H9 (cell line): ENCODE data around the gene PTGES2. TPM values are rescaled to one million over a fixed set of nuclear protein-coding genes. Genes with fewer than 3 reads are reported as not detected.

Experiments
- DNase-seq: peaks from one replicate; pipeline ENCODE4 v3.0.0-alpha.2; 2017
- H2AFZ ChIP-seq: one replicate; pipeline ENCODE4 v1.6.1; 2013; ENCODE audit warnings: mild to moderate bottlenecking, low read length, control low read depth, moderate library complexity
- H2AK5ac ChIP-seq: 2 replicates; pipeline ENCODE4 v1.6.1; 2013; ENCODE audit warnings: low read length, control low read depth, mixed read lengths; ENCODE audit not compliant: insufficient read length
- H2BK120ac ChIP-seq: one replicate; pipeline ENCODE4 v1.6.1; 2013; ENCODE audit warnings: low read depth, mild to moderate bottlenecking, low read length, control low read depth, inconsistent platforms; ENCODE audit not compliant: poor library complexity, severe bottlenecking
- H2BK12ac ChIP-seq: 2 replicates; pipeline ENCODE4 v1.6.1; 2013; ENCODE audit warnings: low read length, control low read depth, mixed read lengths, low read depth; ENCODE audit not compliant: insufficient read length
- H2BK15ac ChIP-seq: 2 replicates; pipeline ENCODE4 v1.6.1; 2013; ENCODE audit warnings: low read depth, low read length, control low read depth
- H2BK20ac ChIP-seq: one replicate; pipeline ENCODE4 v1.6.1; 2013; ENCODE audit warnings: low read depth, mild to moderate bottlenecking, low read length, control low read depth, inconsistent platforms; ENCODE audit not compliant: poor library complexity, severe bottlenecking
- H2BK5ac ChIP-seq: 2 replicates; pipeline ENCODE4 v1.6.1; 2013; ENCODE audit warnings: low read length, control low read depth, mixed read lengths; ENCODE audit not compliant: insufficient read length
- H3K14ac ChIP-seq: 2 replicates; pipeline ENCODE4 v1.6.1; 2013; ENCODE audit warnings: low read length, control low read depth; ENCODE audit not compliant: insufficient read depth
- H3K18ac ChIP-seq: 2 replicates; pipeline ENCODE4 v1.6.1; 2013; ENCODE audit warnings: low read depth, mild to moderate bottlenecking, mixed read lengths, low read length, control low read depth; ENCODE audit not compliant: insufficient read length
- H3K23ac ChIP-seq: 2 replicates; pipeline ENCODE4 v1.6.1; 2013; ENCODE audit warnings: low read length, control low read depth, mixed read lengths, low read depth; ENCODE audit not compliant: insufficient read length
- H3K23me2 ChIP-seq: 2 replicates; pipeline ENCODE4 v1.6.1; 2013; ENCODE audit warnings: low read depth, mild to moderate bottlenecking, mixed read lengths, low read length, control low read depth; ENCODE audit not compliant: insufficient read length, poor library complexity, severe bottlenecking
- H3K27ac ChIP-seq: 2 replicates; pipeline ENCODE4 v1.5.1; 2013; ENCODE audit warnings: low read length, control low read depth, mixed read lengths, low read depth; ENCODE audit not compliant: insufficient read length
- H3K27me3 ChIP-seq: 2 replicates; pipeline ENCODE4 v1.6.1; 2013; ENCODE audit warnings: low read length, control low read depth, inconsistent platforms; ENCODE audit not compliant: insufficient read depth
- H3K4ac ChIP-seq: 2 replicates; pipeline ENCODE4 v1.6.1; 2013; ENCODE audit warnings: low read depth, mild to moderate bottlenecking, control low read depth, inconsistent platforms, low read length, moderate library complexity
- H3K4me1 ChIP-seq: 2 replicates; pipeline ENCODE4 v1.6.1; 2013; ENCODE audit warnings: low read length, control low read depth, inconsistent platforms; ENCODE audit not compliant: insufficient read depth
- H3K4me2 ChIP-seq: 2 replicates; pipeline ENCODE4 v1.6.1; 2013; ENCODE audit warnings: low read length, control low read depth, mixed read lengths; ENCODE audit not compliant: insufficient read length, insufficient read depth
- H3K56ac ChIP-seq: 2 replicates; pipeline ENCODE4 v1.6.1; 2013; ENCODE audit warnings: low read depth, mild to moderate bottlenecking, mixed read lengths, low read length, control low read depth; ENCODE audit not compliant: insufficient read length
- H3K79me1 ChIP-seq: 2 replicates; pipeline ENCODE4 v1.6.1; 2013; ENCODE audit warnings: low read depth, mild to moderate bottlenecking, moderate library complexity, low read length, control low read depth, inconsistent platforms; ENCODE audit not compliant: insufficient read depth, poor library complexity, severe bottlenecking
- H3K79me2 ChIP-seq: 2 replicates; pipeline ENCODE4 v1.6.1; 2013; ENCODE audit warnings: low read length, control low read depth, inconsistent platforms; ENCODE audit not compliant: insufficient read depth
- H3K9ac ChIP-seq: 2 replicates; pipeline ENCODE4 v1.6.1; 2013; ENCODE audit warnings: low read length, control low read depth, mixed read lengths; ENCODE audit not compliant: insufficient read length; ENCODE audit errors: extremely low read depth
- H3K9me3 ChIP-seq: one replicate; pipeline ENCODE4 v1.6.1; 2013; ENCODE audit warnings: low read depth, low read length, inconsistent platforms; ENCODE audit not compliant: control insufficient read depth
- H3T11ph ChIP-seq: one replicate; pipeline ENCODE4 v1.6.1; 2013; ENCODE audit warnings: mild to moderate bottlenecking, low read length, control low read depth, inconsistent platforms
- H4K20me1 ChIP-seq: one replicate; pipeline ENCODE4 v1.6.1; 2013; ENCODE audit not compliant: control insufficient read depth, insufficient read length, insufficient read depth
- H4K5ac ChIP-seq: 2 replicates; pipeline ENCODE4 v1.6.1; 2013; ENCODE audit warnings: low read depth, mild to moderate bottlenecking, mixed read lengths, low read length, control low read depth; ENCODE audit not compliant: insufficient read length
- H4K8ac ChIP-seq: replicated peaks from 2 replicates; pipeline ENCODE4 v1.6.1; 2013; ENCODE audit warnings: low read length, control low read depth, mixed read lengths, low read depth; ENCODE audit not compliant: insufficient read length
- H4K91ac ChIP-seq: 2 replicates; pipeline ENCODE4 v1.6.1; 2013; ENCODE audit warnings: low read depth, mild to moderate bottlenecking, moderate library complexity, mixed read lengths, low read length, control low read depth; ENCODE audit not compliant: insufficient read length
- H3K27ac Mint-ChIP-seq, 3 experiments: 2 replicates in 2 of 3; 3 replicates in 1 of 3; pipeline ENCODE4 v1.8.0; 2020 to 2021; ENCODE audit warnings: mixed read lengths in 3 of 3, mild to moderate bottlenecking in 1 of 3, moderate library complexity in 1 of 3
- H3K27me3 Mint-ChIP-seq: 2 replicates; pipeline ENCODE4 v1.8.0; 2021; ENCODE audit warnings: low read depth, mild to moderate bottlenecking, moderate library complexity, mixed read lengths
- H3K36me3 Mint-ChIP-seq, 3 experiments: 2 replicates in 2 of 3; 3 replicates in 1 of 3; pipeline ENCODE4 v1.8.0; 2020 to 2021; ENCODE audit warnings: low read depth in 3 of 3, mixed read lengths in 3 of 3; ENCODE audit not compliant: insufficient read depth in 1 of 3
- H3K4me1 Mint-ChIP-seq, 2 experiments: 2 replicates each; pipeline ENCODE4 v1.8.0; 2020; ENCODE audit warnings: mixed read lengths in 2 of 2
- H3K4me3 Mint-ChIP-seq, 2 experiments: 2 replicates in 1 of 2; 3 replicates in 1 of 2; pipeline ENCODE4 v1.8.0; 2020 to 2021; ENCODE audit warnings: mild to moderate bottlenecking in 2 of 2, mixed read lengths in 2 of 2, moderate library complexity in 1 of 2
- H3K9me3 Mint-ChIP-seq, 2 experiments: 2 replicates in 1 of 2; 3 replicates in 1 of 2; pipeline ENCODE4 v1.8.0; 2020; ENCODE audit warnings: mild to moderate bottlenecking in 2 of 2, mixed read lengths in 2 of 2, moderate library complexity in 1 of 2
- CTCF ChIP-seq: fragments of 200-600 bp; sonication (generic); conservative IDR thresholded peaks from 3 replicates; pipeline ENCODE4 v1.8.0; 2021; ENCODE audit warnings: antibody characterized with exemption, mild to moderate bottlenecking
- WGBS: extraction: QIAGEN DNeasy Blood & Tissue Kit; methylation state at CpG from one replicate; pipeline ENCODE4 v1.1.7; 2013; ENCODE audit warnings: missing lambda C conversion rate, low lambda C conversion rate, mixed read lengths; ENCODE audit not compliant: insufficient read length; ENCODE audit errors: extremely low coverage; 5-methylcytosine and 5-hydroxymethylcytosine counted together
- total RNA-seq: library from RNA; stranded (reverse); gene quantifications from 2 replicates; pipeline ENCODE4 v1.2.1, GENCODE V29; 2021

PTGES2 gene
- total RNA-seq, 1 experiment from 2014 or later: 63.9 TPM

- no peak overlapping the region for H3K56ac ChIP-seq
- no peak overlapping the region for H4K5ac ChIP-seq
- H3K9me3 ChIP-seq: no peaks in the 10 kb centered on the region
- no peak overlapping the region for H2AFZ ChIP-seq
- Mint-ChIP-seq H3K27me3 (no peaks in the 10 kb centered on the region), H3K27ac (no peak overlapping the region), H3K4me3 (no peak overlapping the region), H3K36me3 (peaks cover 21 to 38% (median 36%) of the 10 kb centered on the region in 3 experiments), H3K9me3 (no peaks in the 10 kb centered on the region), H3K4me1 (peaks cover 20% of the 10 kb centered on the region in 2 experiments)
- no peak overlapping the region for H3K14ac ChIP-seq
- no peak overlapping the region for H2BK15ac ChIP-seq
- H2BK20ac ChIP-seq: no peak overlapping the region
- H4K8ac ChIP-seq: no peak overlapping the region
- no peak for TF ChIP-seq CTCF
- no peak overlapping the region for H3K18ac ChIP-seq
- H2BK12ac ChIP-seq: no peak overlapping the region
- WGBS: no CpG with 5 or more reads among the region's 24 CpGs
- DNase-seq: no peak
- H3K23ac ChIP-seq: no peak overlapping the region
- no peaks in the 10 kb centered on the region for H3K79me1 ChIP-seq
- H3K9ac ChIP-seq: no peak overlapping the region
- H4K91ac ChIP-seq: no peak overlapping the region
- no peak overlapping the region for H3T11ph ChIP-seq
- no peak overlapping the region for H3K4ac ChIP-seq
- no peaks in the 10 kb centered on the region for H4K20me1 ChIP-seq
- H3K4me2 ChIP-seq: no peak overlapping the region
- no peak overlapping the region for H3K27ac ChIP-seq
- H3K27me3 ChIP-seq: no peaks in the 10 kb centered on the region
- H3K4me1 ChIP-seq: no peaks in the 10 kb centered on the region
- H2AK5ac ChIP-seq: no peak overlapping the region
- H3K79me2 ChIP-seq: no peaks in the 10 kb centered on the region
- no peak overlapping the region for H2BK120ac ChIP-seq
- peaks cover 4% of the 10 kb centered on the region for H3K23me2 ChIP-seq
- no peak overlapping the region for H2BK5ac ChIP-seq
Observed at GRCh38 chr9:128122809-128123175, 4.7 kb downstream of the PTGES2 start.
